H1 (cell line): Measurements from ENCODE around the gene LCE1E.

Experiments used
- ATF2 ChIP-seq: IDR thresholded peaks from 2 replicates; pipeline ENCODE4 v1.6.1; 2012; ENCODE audit warnings: low read length, inconsistent platforms
- ATF3 ChIP-seq: IDR thresholded peaks from 2 replicates; pipeline ENCODE4 v1.6.1; 2011; ENCODE audit warnings: low read depth, mild to moderate bottlenecking, low read length; ENCODE audit not compliant: insufficient read depth
- BACH1 ChIP-seq: IDR thresholded peaks from 2 replicates; pipeline ENCODE4 v1.6.1; 2012; ENCODE audit warnings: low read length, improper control_type of control experiment
- CREB1 ChIP-seq: IDR thresholded peaks from 2 replicates; pipeline ENCODE4 v1.6.1; 2012; ENCODE audit warnings: inconsistent platforms
- GTF2F1 ChIP-seq: IDR thresholded peaks from 2 replicates; pipeline ENCODE4 v1.6.1; 2012; ENCODE audit warnings: low read depth, low read length, improper control_type of control experiment, borderline replicate concordance
- POLR2A ChIP-seq, 2 experiments: IDR thresholded peaks; 1 replicate in 1 of 2; 2 replicates in 1 of 2; pipeline ENCODE4 v1.6.1; 2011; ENCODE audit warnings: low read depth in 2 of 2, low read length in 2 of 2, mild to moderate bottlenecking in 2 of 2; ENCODE audit errors: control extremely low read depth in 1 of 2
- POLR2AphosphoS5 ChIP-seq: IDR thresholded peaks from 2 replicates; pipeline ENCODE4 v1.6.1; 2011; ENCODE audit warnings: low read depth, low read length
- TAF1 ChIP-seq: IDR thresholded peaks from 2 replicates; pipeline ENCODE4 v1.6.1; 2011; ENCODE audit warnings: mild to moderate bottlenecking, low read depth, low read length
- TF ChIP-seq, protein P1 (sequence below): IDR thresholded peaks from 2 replicates; pipeline ENCODE4 v1.6.1; 2012; ENCODE audit warnings: inconsistent platforms

GRCh38 chr1:152776361-152776760 lies 9.7 kb upstream of the LCE1E start:
- TF ChIP-seq BACH1 (no peak), GTF2F1 (no peak), POLR2AphosphoS5 (no peak), CREB1 (no peak), ATF3 (no peak), TAF1 (no peak), POLR2A (IDR thresholded peaks at IDR 0.05; ENCODE audit: control extremely low read depth in 1 of 2, low read depth in 2 of 2, low read length in 2 of 2) (no peak), ATF2 (no peak)
- TF ChIP-seq, protein P1, sequence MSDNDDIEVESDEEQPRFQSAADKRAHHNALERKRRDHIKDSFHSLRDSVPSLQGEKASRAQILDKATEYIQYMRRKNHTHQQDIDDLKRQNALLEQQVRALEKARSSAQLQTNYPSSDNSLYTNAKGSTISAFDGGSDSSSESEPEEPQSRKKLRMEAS: no peak
